GM12891 (cell line): Measurements from ENCODE around the gene MTG2.

Source experiments
- DNase-seq: peaks from one replicate; pipeline ENCODE4 v3.0.0; 2011; ENCODE audit warnings: low spot score; ENCODE audit not compliant: insufficient read length
- FAIRE-seq: peaks from 2 replicates; lab custom pipeline; 2011; peaks lifted over from hg19 to GRCh38; lab: Jason Lieb, UNC
- PAX5 ChIP-seq: IDR thresholded peaks from 2 replicates; pipeline ENCODE4 v1.6.1; 2011; ENCODE audit warnings: low read length, moderate library complexity, mild to moderate bottlenecking; ENCODE audit not compliant: insufficient read depth, severe bottlenecking
- POLR2A ChIP-seq: IDR thresholded peaks from 2 replicates; pipeline ENCODE4 v1.6.1; 2011; ENCODE audit warnings: low read depth, low read length, control low read depth
- POLR2AphosphoS5 ChIP-seq: IDR thresholded peaks from 2 replicates; pipeline ENCODE4 v1.6.1; 2011; ENCODE audit warnings: low read depth, low read length, control low read depth
- POU2F2 ChIP-seq: IDR thresholded peaks from 2 replicates; pipeline ENCODE4 v1.6.1; 2011; ENCODE audit warnings: low read depth, mild to moderate bottlenecking, control low read depth, low read length, moderate library complexity
- SPI1 ChIP-seq: IDR thresholded peaks from 2 replicates; pipeline ENCODE4 v1.6.1; 2011; ENCODE audit warnings: low read depth, low read length, control low read depth
- TAF1 ChIP-seq: IDR thresholded peaks from 2 replicates; pipeline ENCODE4 v1.6.1; 2011; ENCODE audit warnings: low read depth, low read length, control low read depth

MTG2 gene

DNA sequence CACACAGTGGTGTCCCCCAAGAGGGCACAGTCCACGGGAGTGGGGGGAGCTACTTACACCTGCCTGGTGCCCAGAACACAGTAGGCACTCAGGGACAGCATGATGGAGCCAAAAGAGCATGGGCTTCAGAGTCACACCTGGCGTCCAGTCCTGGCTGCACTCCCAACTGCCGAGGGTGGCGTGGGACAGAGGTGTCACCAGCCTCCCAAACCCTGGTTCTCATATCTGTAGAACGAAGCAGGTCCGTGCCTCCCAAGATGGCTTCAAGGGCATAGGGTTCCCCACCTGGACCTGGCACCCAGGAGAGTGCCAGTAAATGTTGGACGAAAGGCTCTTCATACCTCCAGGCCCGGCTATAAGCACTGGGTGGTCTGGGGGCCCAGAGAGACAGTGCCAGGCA, 28.4 kb downstream of the MTG2 start:
- TF ChIP-seq POLR2A (no peak), SPI1 (no peak), TAF1 (no peak), POLR2AphosphoS5 (no peak), PAX5 (no peak), POU2F2 (no peak)
- no peak for FAIRE-seq
- DNase-seq = no peak

DNA sequence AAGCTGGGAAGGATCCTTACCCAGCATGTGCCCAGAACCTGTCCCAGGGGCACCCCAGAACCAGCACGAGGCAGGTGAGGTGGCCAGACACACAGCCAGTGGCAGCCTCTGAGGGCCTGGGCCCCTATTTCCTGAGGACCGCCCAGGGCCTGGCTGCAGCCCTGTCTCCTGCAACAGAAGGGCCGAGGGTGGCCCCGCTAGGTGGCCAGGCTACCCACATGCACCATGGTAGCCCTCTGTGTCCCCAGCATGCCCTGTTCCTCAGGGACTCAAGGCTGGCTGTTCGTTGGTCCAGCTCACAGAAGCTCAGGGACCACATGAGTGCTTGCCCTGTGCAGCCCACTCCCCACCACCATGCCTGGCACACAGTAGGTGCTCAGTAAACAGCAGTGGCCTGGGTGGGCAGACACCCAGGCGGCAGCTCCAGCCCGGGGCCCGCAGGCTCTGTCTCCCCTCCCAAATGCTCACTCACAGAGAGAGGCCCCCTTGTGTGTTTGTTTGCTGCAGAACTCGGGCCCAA, 29.0 kb downstream of the MTG2 start:
- TF ChIP-seq SPI1 (no peak), TAF1 (no peak), POLR2A (no peak), POLR2AphosphoS5 (no peak), PAX5 (no peak), POU2F2 (no peak)
- no peak for FAIRE-seq
- no peak for DNase-seq

DNA sequence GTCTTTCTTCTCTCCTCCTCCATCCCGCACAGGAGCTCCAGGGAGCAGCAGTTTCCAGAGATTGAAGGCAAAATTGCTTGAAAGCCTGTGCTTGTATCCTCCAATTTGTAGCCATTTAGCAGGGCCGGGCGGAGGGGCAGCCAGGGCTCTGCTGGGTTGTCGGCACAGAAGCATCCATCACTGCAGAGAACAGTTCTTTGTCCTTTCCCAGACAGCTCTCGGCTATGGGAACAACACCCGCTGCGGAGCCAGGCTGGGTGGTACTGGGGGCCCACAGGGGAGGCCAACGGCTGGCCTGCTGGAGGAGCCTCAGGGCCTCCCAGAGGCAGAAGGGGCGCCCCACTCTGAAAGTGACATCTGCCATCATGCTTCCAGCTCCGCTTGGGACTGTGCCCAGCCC, 29.5 kb downstream of the MTG2 start:
- TF ChIP-seq TAF1 (no peak), PAX5 (no peak), POLR2A (no peak), POLR2AphosphoS5 (no peak), POU2F2 (no peak), SPI1 (no peak)
- FAIRE-seq (no peak), DNase-seq (no peak)

DNA sequence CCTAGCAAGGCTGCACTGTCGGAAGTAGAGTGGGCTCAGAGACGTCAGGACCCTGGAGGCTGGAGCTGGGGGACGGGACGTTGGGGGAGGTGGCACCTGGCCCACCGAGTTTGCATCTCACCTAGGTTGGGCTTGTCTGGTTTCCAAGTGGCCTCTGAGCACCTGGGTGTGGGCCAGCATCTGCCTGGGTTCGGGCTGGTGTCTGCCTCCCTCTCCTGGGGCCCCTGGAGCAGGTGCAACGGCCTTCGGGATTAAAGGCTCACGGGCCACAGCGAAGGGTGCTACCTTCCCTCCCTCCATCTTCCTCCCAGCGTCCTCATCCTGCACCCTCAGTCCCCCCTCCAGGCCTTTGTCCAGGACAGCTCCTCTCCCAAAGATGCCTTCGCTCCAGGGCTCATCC, 31.2 kb downstream of the MTG2 start:
- TF ChIP-seq POU2F2 (no peak), POLR2AphosphoS5 (no peak), SPI1 (no peak), PAX5 (no peak)
- FAIRE-seq (no peak), DNase-seq (no peak)

DNA sequence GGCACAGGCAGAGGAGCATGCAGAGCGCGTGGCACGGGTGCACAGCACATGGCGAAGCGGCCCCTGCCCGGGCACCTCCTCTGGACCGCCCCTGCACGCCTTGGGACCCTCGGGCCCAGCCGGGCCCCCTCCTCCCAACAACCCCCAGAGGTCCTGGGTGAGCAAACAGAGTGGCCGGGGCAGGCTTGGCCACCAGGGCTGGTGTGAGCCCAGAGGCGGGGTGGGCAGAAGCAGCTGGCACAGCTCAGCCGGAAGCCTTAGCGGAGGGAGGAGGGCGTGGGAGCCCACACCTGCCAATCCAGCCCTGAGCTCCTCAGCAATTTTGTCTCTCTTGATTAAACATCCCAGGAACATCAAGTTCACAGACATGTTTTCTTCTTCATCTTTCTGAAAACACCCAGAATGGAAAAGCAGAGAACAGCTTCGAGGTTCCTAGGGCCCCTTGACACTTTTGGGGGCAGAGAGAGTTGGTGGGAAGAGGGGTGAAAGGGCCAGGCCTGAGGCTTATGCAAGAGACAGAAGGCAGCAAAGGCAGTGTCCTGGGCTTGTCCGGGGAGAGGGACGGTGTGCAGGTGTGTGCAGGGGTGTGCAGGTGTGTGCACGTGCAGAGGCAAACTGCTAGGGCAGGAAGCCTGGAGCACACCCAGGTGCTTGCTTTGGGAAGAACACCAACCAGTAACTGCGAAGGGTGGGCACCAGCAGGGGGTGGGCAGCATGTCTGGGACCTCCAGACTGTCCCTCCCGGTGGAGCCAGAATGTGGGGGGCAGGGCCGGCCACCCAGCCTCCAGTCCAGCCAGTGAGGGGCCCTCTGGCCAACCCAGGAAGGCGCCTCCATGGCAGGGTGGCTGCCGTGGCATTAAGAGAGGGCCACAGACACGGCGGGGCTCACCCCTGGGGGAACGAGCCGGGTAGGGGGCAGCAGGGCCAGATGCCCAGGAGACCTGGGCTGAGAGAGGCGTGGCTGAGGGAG, 32.5 kb downstream of the MTG2 start:
- TF ChIP-seq PAX5 = no peak
- TF ChIP-seq POLR2AphosphoS5 = no peak
- TF ChIP-seq POU2F2 = no peak
- no peak for TF ChIP-seq SPI1
- TF ChIP-seq POLR2A = no peak
- no peak for TF ChIP-seq TAF1
- no peak for FAIRE-seq
- no peak for DNase-seq

DNA sequence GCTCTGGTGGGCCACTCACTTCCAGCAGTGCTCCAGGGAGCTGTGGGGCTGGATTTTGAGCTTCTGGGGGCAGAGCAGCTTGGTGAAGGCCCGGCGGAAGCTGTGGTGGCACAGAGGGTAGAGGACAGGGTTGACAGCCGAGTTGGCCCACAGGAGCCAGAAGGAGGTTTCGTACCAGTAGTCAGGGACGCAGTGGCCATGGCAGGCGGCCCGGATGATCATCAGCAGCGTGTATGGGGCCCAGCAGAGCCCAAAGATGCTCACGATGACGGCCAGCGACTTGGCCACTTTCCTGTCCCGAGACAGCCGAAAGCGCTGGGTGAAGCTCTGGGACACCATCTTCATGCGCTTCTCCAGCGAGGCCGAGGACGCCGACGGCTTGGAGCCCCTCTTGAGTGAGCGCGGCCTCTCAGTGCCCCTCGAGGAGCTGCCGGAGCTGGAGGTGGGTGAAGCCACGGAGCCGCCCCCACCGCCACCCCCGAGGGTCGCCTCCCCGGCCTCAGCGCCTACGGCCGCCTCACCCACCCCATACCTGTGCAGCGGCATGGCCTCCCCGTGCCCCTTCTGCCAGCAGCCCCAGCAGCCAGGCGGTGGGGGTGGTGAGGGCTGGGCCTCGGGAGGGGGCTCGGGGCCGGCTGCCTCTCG, 33.3 kb downstream of the MTG2 start:
- TF ChIP-seq TAF1 (no peak), PAX5 (no peak), SPI1 (no peak), POLR2A (no peak), POLR2AphosphoS5 (no peak), POU2F2 (no peak)
- FAIRE-seq (no peak), DNase-seq (no peak)

DNA sequence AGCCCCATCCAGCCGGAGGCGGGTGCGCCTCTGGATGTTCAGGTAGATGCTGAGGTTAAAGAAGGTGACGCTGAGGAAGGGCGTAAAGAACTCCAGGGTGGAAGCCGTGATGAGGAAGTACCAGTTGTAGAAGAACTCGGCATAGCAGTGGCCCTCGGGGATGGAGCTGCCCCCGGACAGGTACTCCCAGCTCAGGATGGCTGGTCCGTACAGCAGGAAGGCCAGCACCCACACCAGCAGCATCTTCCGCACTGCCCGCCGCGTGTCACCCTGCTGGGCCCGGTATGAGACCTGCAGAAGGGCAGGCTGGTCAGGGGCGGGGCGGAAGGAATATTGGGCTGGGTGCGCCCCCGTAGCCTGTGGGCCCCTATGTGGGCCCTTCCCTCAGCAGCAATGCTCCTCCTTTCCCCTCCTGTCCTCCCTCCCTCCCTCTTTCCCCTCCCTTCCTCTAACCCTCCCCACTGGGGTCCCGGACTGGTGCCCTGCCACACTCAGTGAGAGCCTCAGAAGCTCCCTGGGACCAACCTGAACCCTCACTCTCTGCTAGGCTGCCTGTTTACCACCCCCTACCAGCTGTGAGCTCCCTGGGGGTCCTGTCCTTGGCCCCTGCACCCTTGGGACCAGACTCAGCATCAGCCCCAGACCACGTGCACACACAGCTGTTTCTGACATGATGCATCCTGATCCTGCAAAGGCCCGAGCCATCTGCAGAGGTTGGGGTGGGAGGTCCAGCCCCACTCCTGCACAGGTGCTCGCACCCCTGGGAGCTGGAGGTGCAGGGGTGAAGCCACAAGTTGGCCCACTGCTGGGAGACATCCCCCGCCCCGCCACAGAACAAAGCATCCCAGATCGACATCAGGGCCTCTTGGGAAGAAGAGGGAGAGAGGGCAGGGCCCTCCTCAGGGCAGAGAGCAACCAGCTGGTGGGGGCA, 34.1 kb downstream of the MTG2 start:
- FAIRE-seq (no peak), DNase-seq (no peak)
- TF ChIP-seq TAF1 (no peak), SPI1 (no peak), POU2F2 (no peak), POLR2AphosphoS5 (no peak), PAX5 (no peak), POLR2A (no peak)

DNA sequence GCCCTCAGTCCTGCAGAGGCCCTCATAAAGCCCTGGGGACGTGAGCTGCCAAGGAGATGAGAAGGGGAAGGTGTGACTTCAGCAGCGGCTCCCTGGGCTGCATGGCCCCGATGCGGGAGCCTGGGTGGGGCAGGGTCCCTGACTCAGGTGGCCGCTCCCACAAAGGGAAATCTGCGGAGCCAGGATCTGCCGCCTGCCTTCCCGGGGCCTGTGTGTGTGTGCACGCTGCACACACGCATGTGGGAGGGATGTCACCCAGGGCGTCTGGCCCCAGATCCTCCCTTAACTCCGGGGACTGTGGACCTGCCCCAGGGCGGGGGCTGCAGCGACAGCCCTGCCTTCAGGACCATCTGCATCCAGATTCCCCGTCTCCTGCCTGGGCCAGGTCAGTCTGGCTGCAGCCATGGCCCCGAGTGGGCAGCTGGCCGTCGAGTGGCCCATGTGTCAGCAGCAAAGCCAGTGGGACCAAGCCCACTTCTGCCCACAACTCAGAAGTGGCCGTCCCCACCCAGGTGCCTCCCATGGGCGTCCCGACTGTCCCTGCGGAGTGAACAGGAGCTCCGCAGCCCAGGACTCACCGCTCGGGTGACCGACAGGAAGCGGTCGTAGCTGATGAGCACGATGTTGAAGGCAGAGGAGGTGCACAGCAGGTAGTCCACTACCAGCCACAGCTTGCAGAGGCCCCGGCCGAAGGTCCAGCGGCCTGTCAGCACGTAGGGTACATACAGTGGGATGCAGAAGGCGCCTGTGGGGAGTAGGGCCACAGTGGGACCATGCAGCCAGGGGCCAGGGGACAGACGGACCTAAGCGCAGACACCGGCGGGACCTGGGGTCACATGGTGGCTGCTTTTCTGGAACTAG, 35.3 kb downstream of the MTG2 start:
- no peak for FAIRE-seq
- TF ChIP-seq TAF1 = no peak
- no peak for TF ChIP-seq PAX5
- TF ChIP-seq SPI1 = no peak
- TF ChIP-seq POU2F2 = no peak
- no peak for TF ChIP-seq POLR2A
- no peak for TF ChIP-seq POLR2AphosphoS5
- no peak for DNase-seq
